Measurements from ENCODE around the gene SARDH.

DNA sequence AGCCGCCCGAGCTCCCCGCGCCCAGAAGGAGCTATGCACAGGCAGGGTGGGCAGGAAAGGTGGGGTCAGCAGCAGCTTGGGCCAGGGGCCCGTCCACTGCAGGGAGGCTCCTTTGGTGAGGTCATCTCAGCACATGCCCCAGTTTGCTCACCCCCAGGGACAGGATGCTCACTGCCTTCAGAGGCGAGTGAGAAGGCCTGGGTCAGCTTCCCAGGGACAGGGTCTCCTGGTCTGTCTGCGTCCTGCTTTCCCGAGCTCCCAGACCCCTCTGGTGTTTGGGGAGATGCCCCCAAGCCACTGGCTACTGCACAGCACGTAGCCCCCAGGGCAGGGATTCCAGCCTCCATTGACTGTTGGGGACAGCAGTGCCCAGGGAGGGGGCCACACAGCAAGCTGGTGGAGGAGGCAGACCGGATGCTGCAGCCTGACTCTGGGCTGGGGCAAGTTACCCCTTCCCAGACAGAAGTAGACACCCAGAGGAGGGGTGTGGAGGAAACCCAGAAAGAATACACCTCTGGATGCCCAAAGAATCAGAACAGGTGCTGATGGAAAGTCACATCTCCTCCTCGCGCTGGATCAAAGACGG, 581 bp upstream of the SARDH start:
- TF ChIP-seq, protein P1, sequence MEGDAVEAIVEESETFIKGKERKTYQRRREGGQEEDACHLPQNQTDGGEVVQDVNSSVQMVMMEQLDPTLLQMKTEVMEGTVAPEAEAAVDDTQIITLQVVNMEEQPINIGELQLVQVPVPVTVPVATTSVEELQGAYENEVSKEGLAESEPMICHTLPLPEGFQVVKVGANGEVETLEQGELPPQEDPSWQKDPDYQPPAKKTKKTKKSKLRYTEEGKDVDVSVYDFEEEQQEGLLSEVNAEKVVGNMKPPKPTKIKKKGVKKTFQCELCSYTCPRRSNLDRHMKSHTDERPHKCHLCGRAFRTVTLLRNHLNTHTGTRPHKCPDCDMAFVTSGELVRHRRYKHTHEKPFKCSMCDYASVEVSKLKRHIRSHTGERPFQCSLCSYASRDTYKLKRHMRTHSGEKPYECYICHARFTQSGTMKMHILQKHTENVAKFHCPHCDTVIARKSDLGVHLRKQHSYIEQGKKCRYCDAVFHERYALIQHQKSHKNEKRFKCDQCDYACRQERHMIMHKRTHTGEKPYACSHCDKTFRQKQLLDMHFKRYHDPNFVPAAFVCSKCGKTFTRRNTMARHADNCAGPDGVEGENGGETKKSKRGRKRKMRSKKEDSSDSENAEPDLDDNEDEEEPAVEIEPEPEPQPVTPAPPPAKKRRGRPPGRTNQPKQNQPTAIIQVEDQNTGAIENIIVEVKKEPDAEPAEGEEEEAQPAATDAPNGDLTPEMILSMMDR (IDR thresholded peaks at IDR 0.05) = no peak
- TF ChIP-seq EP300 (IDR thresholded peaks at IDR 0.05) = no peak

All from esophagus muscularis mucosa (tissue), 3 donors.